ENCODE data around the gene MSH5.

- TF ChIP-seq, protein P1, sequence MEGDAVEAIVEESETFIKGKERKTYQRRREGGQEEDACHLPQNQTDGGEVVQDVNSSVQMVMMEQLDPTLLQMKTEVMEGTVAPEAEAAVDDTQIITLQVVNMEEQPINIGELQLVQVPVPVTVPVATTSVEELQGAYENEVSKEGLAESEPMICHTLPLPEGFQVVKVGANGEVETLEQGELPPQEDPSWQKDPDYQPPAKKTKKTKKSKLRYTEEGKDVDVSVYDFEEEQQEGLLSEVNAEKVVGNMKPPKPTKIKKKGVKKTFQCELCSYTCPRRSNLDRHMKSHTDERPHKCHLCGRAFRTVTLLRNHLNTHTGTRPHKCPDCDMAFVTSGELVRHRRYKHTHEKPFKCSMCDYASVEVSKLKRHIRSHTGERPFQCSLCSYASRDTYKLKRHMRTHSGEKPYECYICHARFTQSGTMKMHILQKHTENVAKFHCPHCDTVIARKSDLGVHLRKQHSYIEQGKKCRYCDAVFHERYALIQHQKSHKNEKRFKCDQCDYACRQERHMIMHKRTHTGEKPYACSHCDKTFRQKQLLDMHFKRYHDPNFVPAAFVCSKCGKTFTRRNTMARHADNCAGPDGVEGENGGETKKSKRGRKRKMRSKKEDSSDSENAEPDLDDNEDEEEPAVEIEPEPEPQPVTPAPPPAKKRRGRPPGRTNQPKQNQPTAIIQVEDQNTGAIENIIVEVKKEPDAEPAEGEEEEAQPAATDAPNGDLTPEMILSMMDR (IDR thresholded peaks at IDR 0.05; ENCODE audit: low read depth, low read length) = no peak
- no peak for TF ChIP-seq POLR2A (IDR thresholded peaks at IDR 0.05; ENCODE audit: extremely low read depth, insufficient read length)
- TF ChIP-seq, protein P2, sequence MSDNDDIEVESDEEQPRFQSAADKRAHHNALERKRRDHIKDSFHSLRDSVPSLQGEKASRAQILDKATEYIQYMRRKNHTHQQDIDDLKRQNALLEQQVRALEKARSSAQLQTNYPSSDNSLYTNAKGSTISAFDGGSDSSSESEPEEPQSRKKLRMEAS (IDR thresholded peaks at IDR 0.05; ENCODE audit: low read depth, low read length) = no peak
These were observed 57.8 kb downstream of the MSH5 start for GRCh38 chr6:31797588-31797987.

Data from NB4 (cell line).